Transverse colon (tissue), 4 donors: ENCODE results near the gene BPGM. TPM values are rescaled to one million over a fixed set of nuclear protein-coding genes. Genes with fewer than 3 reads are reported as not detected.

Source experiments
- DNase-seq: peaks from one replicate; pipeline ENCODE4 v3.0.0-alpha.2; 2019
- H3K27ac ChIP-seq, 4 donors: fragments of 200-600 bp; sonication (generic); 2 replicates each; pipeline ENCODE4 v1.5.1; 2016 to 2018; ENCODE audit warnings: inconsistent platforms in 4 of 4
- H3K27me3 ChIP-seq: fragments of 200-600 bp; sonication (generic); 2 replicates; pipeline ENCODE4 v1.5.1; 2017; ENCODE audit warnings: inconsistent platforms
- H3K36me3 ChIP-seq, 4 donors: fragments of 200-600 bp; sonication (generic); 2 replicates each; pipeline ENCODE4 v1.5.1; 2017 to 2019; ENCODE audit warnings: inconsistent platforms in 4 of 4
- H3K4me1 ChIP-seq, 4 donors: fragments of 200-600 bp; sonication (generic); 2 replicates each; pipeline ENCODE4 v1.5.1; 2017 to 2020; ENCODE audit warnings: inconsistent platforms in 4 of 4
- H3K4me3 ChIP-seq, 4 donors: fragments of 200-600 bp; sonication (generic); 1 replicate in 1 of 4; 2 replicates in 3 of 4; pipeline versions ENCODE4 v1.5.1 to v1.6.1; 2017 to 2019; ENCODE audit warnings: inconsistent platforms in 4 of 4
- H3K9me3 ChIP-seq, 2 donors: fragments of 200-600 bp; sonication (generic); 2 replicates each; pipeline ENCODE4 v1.5.1; 2017 to 2019; ENCODE audit warnings: inconsistent platforms in 2 of 2
- CTCF ChIP-seq, 5 experiments: fragments of 200-600 bp in 3 of 5; fragments of 450-650 bp in 2 of 5; sonication (generic) in 3 of 5; IDR thresholded peaks; 1 replicate in 2 of 5; 2 replicates in 3 of 5; pipeline ENCODE4 v1.5.1; 2016 to 2017; ENCODE audit warnings: antibody characterized with exemption in 5 of 5, inconsistent platforms in 3 of 5, mild to moderate bottlenecking in 2 of 5, moderate library complexity in 1 of 5
- EP300 ChIP-seq: sonication (generic); formaldehyde crosslinking; IDR thresholded peaks from one replicate; pipeline ENCODE4 v1.6.1; 2017; ENCODE audit warnings: antibody characterized with exemption, low read depth
- POLR2A ChIP-seq: fragments of 450-650 bp; IDR thresholded peaks from one replicate; pipeline ENCODE4 v1.6.1; 2016; ENCODE audit warnings: antibody characterized with exemption, mild to moderate bottlenecking, moderate library complexity
- POLR2AphosphoS5 ChIP-seq, 3 donors: sonication (generic); formaldehyde crosslinking; IDR thresholded peaks; one replicate each; pipeline ENCODE4 v1.6.1; 2016; ENCODE audit warnings: antibody characterized with exemption in 3 of 3
- WGBS, 2 donors: methylation state at CpG; one replicate each; pipeline ENCODE4 v1.1.5; 2018; ENCODE audit warnings: low coverage in 1 of 2; 5-methylcytosine and 5-hydroxymethylcytosine counted together
- in situ Hi-C, 4 donors: fragments of 200-750 bp; cut with MboI; loops; one replicate each; pipeline versions ENCODE4 v1.15.0 to v1.15.1; 2017; ENCODE audit warnings: low sequenced_read_pairs in 3 of 4, low pct_ligation_motif_present in 1 of 4, low pct_unique_long_range_greater_than_20kb in 1 of 4
- intact Hi-C: fragments of 100-400 bp; cut with DNase I; formaldehyde crosslinking; loops from one replicate; pipeline ENCODE4 v1.15.1; 2023; ENCODE audit warnings: low total_unique reads
- total RNA-seq, 4 donors: library from RNA; depleted of rRNA; stranded (reverse); fragments of >200 nt; gene quantifications; one replicate each; pipeline ENCODE4 v1.1.0, GENCODE V29; 2016

Gene BPGM
- total RNA-seq, 4 donors from 2014 or later, result 0.40 to 13.2 (median 7.2) TPM

GRCh38 chr7:134643131-134643530 lies 3.5 kb upstream of the BPGM start:
- no peak for DNase-seq
- Histone ChIP-seq H3K4me1 (peaks cover 0 to 19% (median 15%) of the 10 kb centered on the region in 4 donors), H3K9me3 (no peaks in the 10 kb centered on the region), H3K4me3 (no peak overlapping the region), H3K27me3 (no peaks in the 10 kb centered on the region), H3K27ac (no peak overlapping the region), H3K36me3 (no peaks in the 10 kb centered on the region)
- in situ Hi-C loops, result loop anchor here in 1 of 4 donors (25.0 kb wide), 1 partner anchor 319 kb away; no protein-coding TSS in a partner anchor
- no peak for TF ChIP-seq POLR2AphosphoS5 (IDR thresholded peaks at IDR 0.05)
- TF ChIP-seq EP300, result no peak
- TF ChIP-seq POLR2A, result no peak
- TF ChIP-seq CTCF (IDR thresholded peaks at IDR 0.05), result no peak
- 80 to 96% methylated on average over 1 of the region's 1 CpG for WGBS, 2 donors
- intact Hi-C loops, result no loop called here

- Histone ChIP-seq H3K36me3 (no peaks in the 10 kb centered on the region), H3K9me3 (no peaks in the 10 kb centered on the region), H3K27ac (peak overlapping the region; percentile 84 to 91 (median 88)), H3K4me1 (peaks cover 0 to 19% (median 17%) of the 10 kb centered on the region in 4 donors), H3K27me3 (no peaks in the 10 kb centered on the region), H3K4me3 (peak overlapping the region; percentile 55 to 73 (median 60))
- no peak for TF ChIP-seq POLR2AphosphoS5 (IDR thresholded peaks at IDR 0.05)
- no peak for TF ChIP-seq CTCF (IDR thresholded peaks at IDR 0.05)
- no peak for TF ChIP-seq EP300
- TF ChIP-seq POLR2A, result no peak
- in situ Hi-C loops (loop anchor here in 1 of 4 donors (25.0 kb wide), 1 partner anchor 317 kb away; no protein-coding TSS in a partner anchor), intact Hi-C loops (no loop called here)
- WGBS, 2 donors, result 35 to 56% methylated on average over 5 of the region's 5 CpGs
- DNase-seq, result no peak
Observed at GRCh38 chr7:134645478-134645877, 1.2 kb upstream of the BPGM start.

- 2 to 3% methylated on average over 7 to 8 of the region's 8 CpGs for WGBS, 2 donors
- Histone ChIP-seq H3K27ac (peak overlapping the region; percentile 84 to 91 (median 88)), H3K9me3 (no peaks in the 10 kb centered on the region), H3K4me3 (peak overlapping the region; percentile 55 to 73 (median 60)), H3K27me3 (no peaks in the 10 kb centered on the region), H3K4me1 (peaks cover 0 to 19% (median 17%) of the 10 kb centered on the region in 4 donors), H3K36me3 (no peaks in the 10 kb centered on the region)
- TF ChIP-seq POLR2AphosphoS5 (IDR thresholded peaks at IDR 0.05), result no peak
- TF ChIP-seq EP300, result no peak
- TF ChIP-seq CTCF (IDR thresholded peaks at IDR 0.05), result no peak
- no peak for TF ChIP-seq POLR2A
- DNase-seq, result no peak
- in situ Hi-C loops (loop anchor here in 1 of 4 donors (25.0 kb wide), 1 partner anchor 316 kb away; no protein-coding TSS in a partner anchor), intact Hi-C loops (no loop called here)
Observed at GRCh38 chr7:134645935-134646334, 718 bp upstream of the BPGM start.

- 82 to 97% methylated on average over 5 to 6 of the region's 6 CpGs for WGBS, 2 donors
- no peaks in the 10 kb centered on the region for H3K36me3 ChIP-seq
- H3K4me3 ChIP-seq, result no peak overlapping the region
- no peak for DNase-seq
- no peak overlapping the region for H3K27ac ChIP-seq
- no peaks in the 10 kb centered on the region for H3K9me3 ChIP-seq
- H3K27me3 ChIP-seq, result no peaks in the 10 kb centered on the region
- no peak for TF ChIP-seq EP300
- no peak for TF ChIP-seq POLR2A
- TF ChIP-seq POLR2AphosphoS5 (IDR thresholded peaks at IDR 0.05), result no peak
- TF ChIP-seq CTCF (IDR thresholded peaks at IDR 0.05), result no peak
- H3K4me1 ChIP-seq, result peaks cover 0 to 19% (median 17%) of the 10 kb centered on the region in 4 donors
- intact Hi-C loops, result no loop called here
- in situ Hi-C loops, result loop anchor here in 1 of 4 donors (25.0 kb wide), 1 partner anchor 314 kb away; no protein-coding TSS in a partner anchor
Observed at GRCh38 chr7:134648456-134648855, 1.8 kb downstream of the BPGM start.
